ENCODE measurements around the gene PCDH1. TPM values are rescaled to one million over a fixed set of nuclear protein-coding genes. Genes with fewer than 3 reads are reported as not detected.

PCDH1 gene
- total RNA-seq, 4 donors from 2014 or later: 9.5 to 96.8 (median 19.6) TPM

DNA sequence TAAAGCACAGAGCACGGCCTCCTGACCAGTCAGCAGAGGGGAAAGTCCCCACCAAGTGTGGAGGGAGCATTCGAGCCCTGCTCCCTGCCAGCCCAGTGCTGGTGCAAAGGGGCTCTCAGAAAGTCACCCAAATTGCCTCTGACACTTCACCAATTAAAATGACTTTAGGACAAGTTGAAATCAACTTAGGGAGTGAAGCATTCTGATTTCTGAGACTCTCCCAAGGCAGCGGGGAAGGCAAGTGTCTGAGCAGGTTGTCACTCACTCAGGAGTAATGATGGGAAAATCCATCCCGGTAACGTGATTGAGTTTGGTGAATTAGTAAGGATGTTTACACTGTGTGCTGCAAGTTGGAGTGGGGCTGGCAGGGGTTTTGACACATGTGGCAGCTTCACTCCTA lies 73.7 kb downstream of the PCDH1 start:
- TF ChIP-seq, protein P1, sequence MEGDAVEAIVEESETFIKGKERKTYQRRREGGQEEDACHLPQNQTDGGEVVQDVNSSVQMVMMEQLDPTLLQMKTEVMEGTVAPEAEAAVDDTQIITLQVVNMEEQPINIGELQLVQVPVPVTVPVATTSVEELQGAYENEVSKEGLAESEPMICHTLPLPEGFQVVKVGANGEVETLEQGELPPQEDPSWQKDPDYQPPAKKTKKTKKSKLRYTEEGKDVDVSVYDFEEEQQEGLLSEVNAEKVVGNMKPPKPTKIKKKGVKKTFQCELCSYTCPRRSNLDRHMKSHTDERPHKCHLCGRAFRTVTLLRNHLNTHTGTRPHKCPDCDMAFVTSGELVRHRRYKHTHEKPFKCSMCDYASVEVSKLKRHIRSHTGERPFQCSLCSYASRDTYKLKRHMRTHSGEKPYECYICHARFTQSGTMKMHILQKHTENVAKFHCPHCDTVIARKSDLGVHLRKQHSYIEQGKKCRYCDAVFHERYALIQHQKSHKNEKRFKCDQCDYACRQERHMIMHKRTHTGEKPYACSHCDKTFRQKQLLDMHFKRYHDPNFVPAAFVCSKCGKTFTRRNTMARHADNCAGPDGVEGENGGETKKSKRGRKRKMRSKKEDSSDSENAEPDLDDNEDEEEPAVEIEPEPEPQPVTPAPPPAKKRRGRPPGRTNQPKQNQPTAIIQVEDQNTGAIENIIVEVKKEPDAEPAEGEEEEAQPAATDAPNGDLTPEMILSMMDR (IDR thresholded peaks at IDR 0.05; ENCODE audit: low read depth): no peak

Other genes with a start within 250 kb of the PCDH1 start
- 10 to 100 TPM; 37.7 to 49.1 (median 40.3) TPM for gene HDAC3, start 241.6 kb downstream of the PCDH1 start, total RNA-seq
- gene RELL2, start 241.4 kb downstream of the PCDH1 start, total RNA-seq: 1 to 10 TPM in 2 of 4 donors, under 1 TPM in 2; 0.49 to 1.9 (median 1.4) TPM
- gene FCHSD1, start 227.0 kb downstream of the PCDH1 start, total RNA-seq: 10 to 100 TPM in 3 of 4 donors, 1 to 10 TPM in 1; 4.4 to 23.1 (median 16.3) TPM
- 10 to 100 TPM in 1 of 4 donors, 1 to 10 TPM in 3; 3.7 to 17.3 (median 5.1) TPM for gene ARAP3, start 196.2 kb downstream of the PCDH1 start, total RNA-seq
- 10 to 100 TPM; 46.3 to 88.9 (median 77.6) TPM for gene DELE1, start 45.5 kb upstream of the PCDH1 start, total RNA-seq
- gene PCDH12, start 79.8 kb upstream of the PCDH1 start, total RNA-seq: 1 to 10 TPM; 2.4 to 5.5 (median 2.5) TPM
- gene RNF14, start 90.7 kb upstream of the PCDH1 start, total RNA-seq: 100 to 1,000 TPM in 1 of 4 donors, 10 to 100 TPM in 3; 28.1 to 111 (median 63.3) TPM
- gene GNPDA1, start 134.6 kb upstream of the PCDH1 start, total RNA-seq: 10 to 100 TPM; 16.0 to 46.9 (median 35.4) TPM
- gene NDFIP1, start 230.4 kb upstream of the PCDH1 start, total RNA-seq: 100 to 1,000 TPM in 2 of 4 donors, 10 to 100 TPM in 2; 91.7 to 101 (median 97.0) TPM